Fibroblast of mammary gland (primary cell): Measurements from ENCODE around the gene B3GNT9.

Experiments
- DNase-seq: peaks from one replicate; pipeline ENCODE4 v3.0.0-alpha.2; 2010; ENCODE audit warnings: low read depth
- H3K4me3 ChIP-seq: 2 replicates; pipeline ENCODE4 v1.5.1; 2011; ENCODE audit warnings: low read depth, mild to moderate bottlenecking, low read length, moderate library complexity; ENCODE audit not compliant: control insufficient read depth
- CTCF ChIP-seq: conservative IDR thresholded peaks from 2 replicates; pipeline ENCODE4 v1.5.1; 2011; ENCODE audit warnings: low read depth, low read length, inconsistent platforms; ENCODE audit not compliant: control insufficient read depth, insufficient read depth

Gene B3GNT9

GRCh38 chr16:67112591-67113399, 38.0 kb downstream of the B3GNT9 start:
- H3K4me3 ChIP-seq, result no peak overlapping the region
- no peak for TF ChIP-seq CTCF
- no peak for DNase-seq

GRCh38 chr16:67111951-67112444, 38.8 kb downstream of the B3GNT9 start:
- no peak overlapping the region for H3K4me3 ChIP-seq
- DNase-seq, result no peak
- no peak for TF ChIP-seq CTCF

GRCh38 chr16:67109407-67110135, 41.2 kb downstream of the B3GNT9 start, which contains the start of gene PHAF1:
TSS of gene PHAF1 (plus strand) at chr16:67109941. CDS start at chr16:67110176, 235 bp downstream.
- DNase-seq, result peak; percentile 84
- TF ChIP-seq CTCF, result no peak
- H3K4me3 ChIP-seq, result peak within 1 kb of the TSS; percentile 90

- H3K4me3 ChIP-seq, result peak overlapping the region; percentile 90
- TF ChIP-seq CTCF, result no peak
- DNase-seq, result no peak
These were observed 41.8 kb downstream of the B3GNT9 start for GRCh38 chr16:67108931-67109406.

- H3K4me3 ChIP-seq, result no peak overlapping the region
- TF ChIP-seq CTCF, result no peak
These were observed 42.3 kb downstream of the B3GNT9 start for GRCh38 chr16:67108489-67108888.

GRCh38 chr16:67105881-67106280, 44.9 kb downstream of the B3GNT9 start:
- no peak for DNase-seq
- H3K4me3 ChIP-seq, result no peak overlapping the region
- no peak for TF ChIP-seq CTCF

More at GRCh38 chr16:67108489-67108888, 42.3 kb downstream of the B3GNT9 start:
- no peak for DNase-seq
